LNCAP (cell line): ENCODE data around the gene DNAH17.

Experiments used
- CTCF ChIP-seq: fragments of 450-650 bp; IDR thresholded peaks from 2 replicates; pipeline ENCODE4 v1.5.1; 2017; ENCODE audit warnings: mild to moderate bottlenecking

The DNAH17 gene

DNA sequence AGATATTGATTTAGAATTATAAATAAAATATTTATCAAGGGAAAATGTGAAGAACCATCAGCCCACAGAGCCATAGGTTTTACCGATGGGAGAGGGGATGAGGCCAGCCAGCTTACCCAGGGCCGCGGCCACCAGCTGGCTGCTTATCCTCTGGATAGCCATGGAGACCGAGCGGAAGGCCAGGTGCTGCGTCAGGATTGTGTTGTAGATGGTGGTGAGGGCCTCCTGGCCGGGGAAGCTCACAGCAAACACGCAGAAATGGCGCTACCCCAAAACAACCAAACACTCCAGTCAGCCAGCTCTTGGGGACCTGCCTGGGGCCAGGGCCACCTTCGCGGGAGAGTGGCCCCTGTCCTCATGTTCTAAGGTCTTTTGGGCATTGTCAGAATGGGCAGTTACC lies 97.8 kb downstream of the DNAH17 start:
- no peak for TF ChIP-seq CTCF

DNA sequence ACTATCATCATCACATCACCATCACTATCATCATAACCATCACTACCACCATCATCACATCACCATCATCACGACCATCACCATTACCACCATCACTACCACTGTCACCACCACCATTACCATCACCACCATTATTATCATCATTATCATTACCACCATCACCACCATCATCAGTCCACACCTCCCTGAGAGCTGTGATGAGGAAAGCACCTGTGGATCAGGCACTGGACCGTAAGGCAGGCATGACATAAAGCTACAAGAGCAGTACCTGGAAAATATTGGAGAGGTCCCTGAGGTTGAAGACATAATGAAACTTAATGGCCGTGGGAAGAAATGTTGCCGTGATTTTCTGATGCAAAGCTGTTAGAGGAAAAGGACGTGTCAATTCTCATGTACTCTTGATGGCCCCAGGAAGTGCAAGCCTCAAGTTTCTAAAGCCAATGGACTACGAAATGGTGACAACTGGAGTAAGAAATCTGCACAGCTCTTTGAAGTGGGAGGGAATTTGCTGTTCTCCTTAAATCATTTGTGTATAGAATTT lies 98.4 kb downstream of the DNAH17 start:
- TF ChIP-seq CTCF = no peak

GRCh38 chr17:78477913-78478756 lies 99.1 kb downstream of the DNAH17 start:
- no peak for TF ChIP-seq CTCF

- TF ChIP-seq CTCF = no peak
Observed at GRCh38 chr17:78476973-78477372, 100.2 kb downstream of the DNAH17 start.

DNA sequence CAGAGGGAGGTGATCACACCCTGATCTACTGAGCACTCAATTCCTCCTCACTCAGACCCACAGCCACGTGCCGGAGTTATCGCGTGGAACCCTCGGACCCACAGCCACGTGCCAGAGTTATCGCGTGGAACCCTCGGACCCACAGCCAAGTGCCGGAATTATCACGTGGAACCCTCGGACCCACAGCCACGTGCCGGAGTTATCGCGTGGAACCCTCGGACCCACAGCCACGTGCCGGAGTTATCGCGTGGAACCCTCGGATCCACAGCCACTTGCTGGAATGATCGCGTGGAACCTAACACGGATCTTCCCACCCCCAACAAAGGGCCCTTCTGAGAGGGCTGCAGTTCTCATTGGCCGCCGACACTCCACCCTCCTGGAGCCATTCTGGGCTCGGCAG lies 101.0 kb downstream of the DNAH17 start:
- no peak for TF ChIP-seq CTCF

DNA sequence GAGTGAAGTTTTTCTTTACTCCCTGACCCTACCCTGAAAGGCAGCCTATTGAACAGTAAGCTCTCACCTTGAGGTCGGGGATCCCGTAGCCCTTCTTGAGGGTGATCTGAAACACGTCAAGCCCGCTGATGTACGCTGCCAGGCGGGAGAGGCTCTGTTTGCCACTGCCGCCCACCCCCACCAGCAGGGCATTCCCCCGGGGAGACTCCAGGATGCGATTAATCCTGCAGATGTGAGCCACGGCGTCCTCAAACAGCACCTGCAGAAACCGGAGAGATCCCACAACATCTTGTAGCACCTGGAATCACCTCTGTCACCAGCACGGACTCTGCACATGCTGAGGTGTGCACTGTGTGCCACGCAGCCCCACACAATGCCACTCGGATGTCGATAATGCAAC lies 102.0 kb downstream of the DNAH17 start:
- no peak for TF ChIP-seq CTCF

GRCh38 chr17:78474614-78475146 lies 102.5 kb downstream of the DNAH17 start:
- TF ChIP-seq CTCF = no peak
